GM10847 (cell line): ENCODE data around the gene KPNA4.

Experiments used
- POLR2A ChIP-seq: IDR thresholded peaks from 2 replicates; pipeline ENCODE4 v1.6.1; 2011; ENCODE audit not compliant: insufficient read length; ENCODE audit errors: extremely low read depth

The KPNA4 gene, protein sequence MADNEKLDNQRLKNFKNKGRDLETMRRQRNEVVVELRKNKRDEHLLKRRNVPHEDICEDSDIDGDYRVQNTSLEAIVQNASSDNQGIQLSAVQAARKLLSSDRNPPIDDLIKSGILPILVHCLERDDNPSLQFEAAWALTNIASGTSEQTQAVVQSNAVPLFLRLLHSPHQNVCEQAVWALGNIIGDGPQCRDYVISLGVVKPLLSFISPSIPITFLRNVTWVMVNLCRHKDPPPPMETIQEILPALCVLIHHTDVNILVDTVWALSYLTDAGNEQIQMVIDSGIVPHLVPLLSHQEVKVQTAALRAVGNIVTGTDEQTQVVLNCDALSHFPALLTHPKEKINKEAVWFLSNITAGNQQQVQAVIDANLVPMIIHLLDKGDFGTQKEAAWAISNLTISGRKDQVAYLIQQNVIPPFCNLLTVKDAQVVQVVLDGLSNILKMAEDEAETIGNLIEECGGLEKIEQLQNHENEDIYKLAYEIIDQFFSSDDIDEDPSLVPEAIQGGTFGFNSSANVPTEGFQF

DNA sequence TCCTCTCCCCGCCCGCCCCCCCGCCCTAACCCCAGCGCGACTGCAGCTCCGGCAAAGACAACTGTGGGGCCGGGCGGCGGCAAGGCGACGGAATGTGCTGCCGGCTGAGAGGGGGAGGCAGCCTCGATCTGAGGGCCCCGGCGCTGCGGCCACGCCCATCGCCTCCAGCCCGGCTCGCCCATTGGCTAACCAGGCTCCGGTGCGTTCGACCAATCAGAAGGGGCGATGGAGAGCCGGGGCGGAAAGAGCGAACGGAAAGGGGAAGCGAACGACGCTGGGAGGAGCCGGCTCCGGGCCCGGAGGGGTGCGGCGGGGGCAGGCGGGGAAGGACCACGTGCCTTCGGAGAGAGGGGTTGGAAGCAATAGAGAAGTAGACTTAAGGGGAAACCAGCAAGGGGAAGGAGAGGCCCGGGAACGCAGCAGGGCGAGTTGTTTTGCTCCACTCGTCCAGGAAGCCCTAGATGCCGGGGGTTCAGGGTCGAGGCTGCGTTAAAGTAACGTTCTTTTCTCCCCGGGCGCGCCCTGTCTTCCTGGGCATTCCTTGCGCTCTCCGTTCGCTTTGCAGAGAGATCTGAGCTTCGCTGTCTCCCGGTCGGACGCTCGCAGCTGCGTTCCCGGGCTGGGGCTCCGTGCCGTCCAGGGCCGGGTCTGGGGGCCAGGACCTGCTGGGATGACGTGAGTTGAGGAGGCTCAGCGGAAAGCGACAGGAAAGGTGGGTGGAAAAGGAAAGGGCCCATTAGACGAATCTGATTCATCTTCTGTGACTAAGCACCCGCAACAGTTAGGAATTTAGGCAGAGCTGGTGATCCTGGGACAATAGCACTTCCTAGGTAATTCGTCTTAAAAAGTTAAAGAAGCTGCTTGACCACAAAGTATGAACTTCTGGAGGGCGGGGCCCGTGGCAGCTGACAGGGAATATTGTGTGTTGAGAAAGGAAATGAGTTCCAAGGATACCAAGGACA lies at the start of gene KPNA4:
Gene KPNA4 (minus strand): TSS at position 130 of the 962 bp plus-strand sequence. CDS start 289 bp downstream, outside the sequence.
- TF ChIP-seq POLR2A: peak; percentile 82

DNA sequence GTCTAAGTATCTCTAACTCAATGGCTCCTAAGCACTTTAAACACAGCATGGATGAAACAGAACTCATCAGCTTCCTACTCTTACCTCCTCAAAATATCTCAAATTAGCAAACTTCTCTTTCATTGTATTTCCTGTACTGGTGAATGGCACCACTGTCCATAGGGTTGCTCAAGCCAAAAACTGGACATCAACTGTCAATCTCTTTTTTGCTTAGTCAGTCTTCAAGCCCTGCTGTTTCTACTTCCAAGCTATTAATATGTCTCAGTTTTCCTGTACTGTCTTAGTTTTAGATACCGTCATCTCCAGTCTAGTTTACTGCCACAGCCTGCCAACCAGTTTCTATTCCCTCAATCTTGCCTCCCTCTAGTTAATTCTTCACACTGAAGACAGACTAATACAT lies 48.3 kb upstream of the KPNA4 start:
- TF ChIP-seq POLR2A: no peak

DNA sequence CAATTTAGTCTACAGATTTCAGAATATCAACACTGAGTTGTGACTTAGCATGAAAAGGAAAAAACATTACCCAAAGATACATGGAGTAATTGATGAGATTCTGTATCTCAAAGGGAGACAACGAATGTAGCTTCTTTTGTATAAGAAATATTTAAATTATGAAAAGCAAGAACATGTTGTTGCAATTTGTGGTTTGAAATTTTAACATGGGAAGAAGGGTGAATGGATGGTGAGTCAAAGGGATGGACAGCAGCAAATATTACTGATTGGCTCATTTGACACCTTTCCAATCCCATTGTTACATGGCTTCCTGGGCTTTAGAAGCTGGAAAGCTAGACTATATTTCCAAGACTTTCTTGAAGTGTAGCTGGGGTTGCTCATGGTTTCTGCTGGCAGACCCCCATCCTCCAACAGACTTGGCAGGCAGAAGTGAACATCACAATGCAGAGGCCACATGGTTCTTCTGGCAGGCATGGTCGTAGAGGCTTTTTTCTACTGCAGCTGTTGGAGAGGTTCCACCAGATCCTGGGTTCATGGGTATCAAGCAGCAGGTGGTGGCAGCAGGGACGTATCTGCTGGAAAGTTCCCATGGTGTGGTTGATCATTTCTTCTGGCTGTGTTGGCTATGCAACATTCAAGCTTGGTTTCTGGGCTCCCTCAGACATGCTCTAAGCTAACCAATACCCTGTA lies 47.2 kb upstream of the KPNA4 start:
- no peak for TF ChIP-seq POLR2A

DNA sequence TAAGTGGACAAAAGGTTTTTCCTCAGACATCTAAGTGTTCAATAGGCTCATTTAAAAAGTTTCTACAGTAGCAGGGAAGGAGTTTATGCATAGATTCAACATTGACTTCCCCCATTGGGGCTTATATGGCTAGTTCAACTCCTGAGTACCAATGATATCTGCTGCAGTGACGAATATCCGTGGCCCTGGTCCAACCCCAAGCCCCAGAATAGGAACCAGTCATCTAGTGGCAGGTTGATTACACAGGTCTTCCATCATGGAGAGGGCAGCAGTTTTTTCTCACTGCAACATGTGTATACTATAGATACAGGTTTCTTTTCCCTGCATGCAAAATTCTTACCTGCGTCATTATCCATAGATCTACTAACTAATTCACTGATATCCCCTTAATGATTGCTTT lies 45.8 kb upstream of the KPNA4 start:
- TF ChIP-seq POLR2A: no peak

DNA sequence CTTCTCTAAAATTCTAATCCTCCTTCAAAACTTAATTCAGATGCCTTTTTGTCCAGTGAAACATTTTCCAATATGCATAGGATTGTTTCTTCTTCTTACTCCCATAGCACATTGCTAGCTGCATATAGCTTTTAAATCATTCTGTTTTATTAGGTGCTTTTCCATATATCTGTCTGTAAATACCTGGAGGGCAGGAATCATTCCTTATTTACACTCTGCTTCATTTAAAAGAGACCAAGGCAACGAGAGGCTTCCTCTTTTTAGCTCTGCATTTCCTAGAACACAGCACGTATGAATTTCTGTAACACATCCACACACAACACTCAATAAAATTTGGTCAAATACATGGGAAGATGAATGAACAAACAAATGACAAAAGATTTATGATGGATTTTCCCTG lies 43.5 kb upstream of the KPNA4 start:
- TF ChIP-seq POLR2A: no peak

DNA sequence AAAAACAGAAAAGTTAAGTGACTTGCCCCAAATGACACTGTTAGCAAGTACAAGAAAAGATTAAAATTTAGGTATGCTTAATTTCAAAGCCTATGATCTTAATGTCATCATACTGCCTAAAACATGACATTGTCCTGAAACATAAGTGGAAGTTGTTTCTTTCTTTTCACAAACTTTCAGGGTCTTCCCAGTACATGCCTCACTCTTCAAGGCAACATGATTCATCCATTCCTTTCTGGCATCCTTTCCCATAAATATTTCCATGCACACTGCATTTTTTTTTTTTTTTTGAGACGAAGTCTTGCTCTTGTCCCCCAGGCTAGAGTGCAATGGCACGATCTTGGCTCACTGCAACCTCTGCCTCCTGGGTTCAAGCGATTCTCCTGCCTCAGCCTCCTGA lies 42.5 kb upstream of the KPNA4 start:
- TF ChIP-seq POLR2A: no peak

DNA sequence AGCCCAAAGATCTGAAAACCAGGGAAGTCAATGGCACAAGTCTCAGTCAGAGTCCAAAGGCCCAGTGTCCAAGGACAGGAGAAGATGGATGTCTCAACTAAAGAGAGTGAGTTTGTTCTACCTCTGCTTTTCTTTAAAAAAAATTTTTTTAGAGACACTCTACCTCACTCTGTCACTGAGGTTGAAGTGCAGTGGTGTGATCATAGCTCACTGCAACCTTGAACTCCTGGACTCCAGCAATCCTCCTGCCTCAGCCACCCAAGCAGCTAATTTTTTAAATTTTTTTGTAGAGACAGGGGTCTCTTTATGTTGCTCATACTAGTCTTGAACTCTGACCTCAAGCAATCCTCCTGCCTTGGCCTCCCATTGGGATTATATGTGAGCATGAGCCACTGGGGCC lies 39.9 kb upstream of the KPNA4 start:
- TF ChIP-seq POLR2A: no peak

- no peak for TF ChIP-seq POLR2A
These were observed 36.9 kb upstream of the KPNA4 start for GRCh38 chr3:160602259-160602658.

GRCh38 chr3:160601288-160601687 lies 35.9 kb upstream of the KPNA4 start:
- TF ChIP-seq POLR2A: no peak

DNA sequence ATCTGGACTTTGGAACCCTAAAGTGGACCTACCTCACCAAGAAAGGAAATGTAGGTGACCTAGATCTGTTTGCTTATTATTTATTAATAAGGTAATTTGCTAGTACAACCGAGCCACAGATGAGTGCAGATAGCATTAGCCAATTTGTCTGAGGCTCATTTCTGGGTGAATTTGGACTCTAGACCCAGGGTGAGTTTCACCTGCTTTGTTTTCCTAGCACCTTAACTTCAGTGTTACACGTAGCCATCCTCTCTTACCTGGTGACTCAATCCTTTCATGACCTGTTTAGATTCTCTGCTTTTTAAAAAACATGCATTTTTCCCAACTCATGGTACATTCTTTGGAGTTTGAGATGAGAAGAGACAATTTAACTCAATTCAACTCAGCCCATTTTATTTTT lies 33.5 kb upstream of the KPNA4 start:
- no peak for TF ChIP-seq POLR2A

DNA sequence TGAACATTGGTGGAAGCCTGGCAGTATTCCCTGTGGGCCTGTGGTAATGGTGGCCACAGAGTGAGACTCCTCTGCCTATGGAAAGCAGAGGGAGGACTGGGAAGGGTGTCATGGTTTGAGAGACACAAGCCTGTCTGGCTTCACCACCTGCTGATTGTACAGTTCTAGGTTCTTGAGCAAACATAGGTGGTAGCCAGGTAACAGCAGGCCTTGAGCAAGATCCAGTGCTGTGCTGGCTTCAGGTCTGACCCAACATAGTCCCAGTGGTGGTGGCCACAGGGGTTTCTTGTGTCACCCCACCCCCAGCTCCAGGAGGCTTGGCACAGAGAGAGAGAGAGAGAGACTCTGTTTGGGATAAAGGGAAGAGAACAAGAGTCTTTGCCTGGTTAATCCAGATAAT lies 22.7 kb upstream of the KPNA4 start:
- no peak for TF ChIP-seq POLR2A

GRCh38 chr3:160587105-160587504 lies 21.7 kb upstream of the KPNA4 start:
- TF ChIP-seq POLR2A: no peak

- TF ChIP-seq POLR2A: no peak
These were observed 21.3 kb upstream of the KPNA4 start for GRCh38 chr3:160586679-160587078.

- TF ChIP-seq POLR2A: no peak
These were observed 18.1 kb upstream of the KPNA4 start for GRCh38 chr3:160583451-160583850.

DNA sequence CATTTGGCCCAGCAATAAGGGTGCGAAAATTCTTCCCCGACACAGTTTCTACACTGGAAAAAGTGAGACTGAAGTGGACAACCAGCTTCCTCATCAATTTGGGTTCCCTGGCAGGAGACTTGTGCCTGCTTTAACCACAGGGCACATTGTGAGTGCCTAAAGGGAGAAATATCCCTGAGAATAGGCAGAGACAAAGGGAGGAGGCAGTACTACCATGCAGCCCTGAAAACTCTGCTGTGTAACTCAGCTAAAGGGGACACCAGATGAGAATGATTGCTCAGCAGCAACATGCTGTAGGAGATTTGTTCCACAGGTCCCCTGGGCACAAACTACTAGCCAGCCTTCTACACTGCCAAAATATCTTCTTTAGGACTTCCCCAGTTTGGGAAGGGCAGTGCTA lies 15.6 kb upstream of the KPNA4 start:
- no peak for TF ChIP-seq POLR2A
